GM12865 (cell line): ENCODE measurements around the gene DAPK2.

ENCODE experiments used
- DNase-seq: peaks from one replicate; pipeline ENCODE4 v3.0.0; 2010; ENCODE audit warnings: low read depth
- H3K4me3 ChIP-seq: 2 replicates; pipeline ENCODE4 v1.5.1; 2011; ENCODE audit warnings: mild to moderate bottlenecking, low read depth, low read length, control low read depth
- TF ChIP-seq, protein P1 (sequence below): IDR thresholded peaks from 2 replicates; pipeline ENCODE4 v1.5.1; 2011; ENCODE audit warnings: low read length, control low read depth, low read depth, inconsistent platforms; ENCODE audit not compliant: insufficient read depth; ENCODE audit errors: missing control alignments

Gene DAPK2

DNA sequence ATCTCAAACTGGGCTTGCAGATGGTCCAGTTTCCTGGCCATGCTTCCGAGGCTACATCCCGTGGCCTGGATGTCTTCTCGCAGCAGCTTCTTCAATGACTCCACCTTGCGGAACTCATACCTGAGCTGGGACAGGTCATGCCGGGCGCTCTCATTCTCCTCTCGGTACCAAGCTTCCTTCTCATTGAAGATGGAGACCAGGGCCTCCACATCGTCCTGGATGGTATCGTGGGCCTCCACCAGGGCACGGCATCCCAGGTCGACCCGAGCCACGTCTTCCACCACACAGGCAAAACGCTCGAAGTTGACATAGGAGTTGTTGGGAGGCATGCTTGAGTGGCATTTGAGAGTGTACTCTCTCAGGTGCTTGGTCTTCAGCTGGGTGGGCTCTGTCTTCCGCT, 123.4 kb downstream of the DAPK2 start:
- DNase-seq = no peak
- H3K4me3 ChIP-seq = no peak overlapping the region
- TF ChIP-seq, protein P1, sequence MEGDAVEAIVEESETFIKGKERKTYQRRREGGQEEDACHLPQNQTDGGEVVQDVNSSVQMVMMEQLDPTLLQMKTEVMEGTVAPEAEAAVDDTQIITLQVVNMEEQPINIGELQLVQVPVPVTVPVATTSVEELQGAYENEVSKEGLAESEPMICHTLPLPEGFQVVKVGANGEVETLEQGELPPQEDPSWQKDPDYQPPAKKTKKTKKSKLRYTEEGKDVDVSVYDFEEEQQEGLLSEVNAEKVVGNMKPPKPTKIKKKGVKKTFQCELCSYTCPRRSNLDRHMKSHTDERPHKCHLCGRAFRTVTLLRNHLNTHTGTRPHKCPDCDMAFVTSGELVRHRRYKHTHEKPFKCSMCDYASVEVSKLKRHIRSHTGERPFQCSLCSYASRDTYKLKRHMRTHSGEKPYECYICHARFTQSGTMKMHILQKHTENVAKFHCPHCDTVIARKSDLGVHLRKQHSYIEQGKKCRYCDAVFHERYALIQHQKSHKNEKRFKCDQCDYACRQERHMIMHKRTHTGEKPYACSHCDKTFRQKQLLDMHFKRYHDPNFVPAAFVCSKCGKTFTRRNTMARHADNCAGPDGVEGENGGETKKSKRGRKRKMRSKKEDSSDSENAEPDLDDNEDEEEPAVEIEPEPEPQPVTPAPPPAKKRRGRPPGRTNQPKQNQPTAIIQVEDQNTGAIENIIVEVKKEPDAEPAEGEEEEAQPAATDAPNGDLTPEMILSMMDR = no peak

DNA sequence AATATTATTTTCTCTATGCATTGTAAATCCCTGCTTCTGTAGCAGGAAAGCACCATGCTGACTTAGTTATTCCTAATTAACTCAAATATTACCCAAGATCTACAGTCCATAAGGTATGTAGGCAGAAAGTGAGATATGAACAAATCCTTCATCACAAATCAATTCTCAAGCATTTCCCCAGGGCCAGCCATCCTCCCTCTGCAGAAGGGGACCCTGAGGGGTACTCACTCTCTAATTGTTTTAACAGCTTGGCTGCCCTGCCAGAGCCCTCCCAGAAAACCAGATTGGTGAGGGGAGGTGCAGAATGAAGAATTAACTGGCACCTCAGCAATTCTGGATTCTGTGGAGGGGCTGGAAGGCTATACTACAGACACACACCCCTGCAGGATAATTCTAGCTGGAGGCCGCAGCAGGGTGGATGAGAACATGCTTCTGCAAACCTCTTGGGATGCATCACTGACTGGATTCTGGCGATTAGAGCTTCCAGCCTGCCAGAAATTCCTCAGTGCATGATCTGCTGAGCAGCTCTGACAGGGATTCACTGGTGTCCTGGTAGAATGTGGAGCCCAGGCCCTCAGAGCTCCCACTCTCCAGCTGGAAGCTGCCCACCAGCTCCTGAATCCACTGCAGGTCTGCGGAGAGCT, 123.9 kb downstream of the DAPK2 start:
- TF ChIP-seq, protein P1 = no peak
- DNase-seq = no peak
- no peak overlapping the region for H3K4me3 ChIP-seq

DNA sequence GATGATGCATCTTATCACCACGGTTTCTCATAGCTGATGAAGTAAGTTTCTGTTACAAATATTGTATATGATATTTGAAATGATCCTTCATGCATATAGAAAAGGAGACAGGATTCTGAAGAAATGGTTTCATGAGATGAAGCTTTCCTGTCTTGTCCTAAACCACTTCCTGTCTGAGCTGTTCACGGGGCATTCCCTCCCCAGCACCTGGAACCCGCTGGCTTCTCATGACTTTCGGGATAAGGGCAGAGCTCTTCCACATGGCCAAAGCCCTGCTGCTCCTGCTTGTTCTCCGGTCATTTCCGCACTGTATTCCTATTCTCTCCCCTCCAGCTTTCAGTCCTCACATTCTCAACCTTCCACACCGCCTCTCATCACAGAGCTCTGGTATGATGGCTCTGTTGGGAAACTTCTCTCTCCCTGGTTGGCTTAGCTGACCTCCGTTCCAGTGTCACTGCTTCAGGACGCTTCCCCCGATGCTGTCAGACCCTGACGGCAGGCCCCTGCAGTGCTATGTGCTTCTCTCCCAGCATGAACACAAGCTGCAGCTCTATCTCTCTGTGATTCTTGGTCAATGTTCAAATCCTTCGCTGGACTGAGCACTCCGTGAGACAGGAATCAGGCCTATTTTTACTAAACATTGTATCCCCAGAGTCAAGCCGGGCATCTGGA, 125.6 kb downstream of the DAPK2 start:
- TF ChIP-seq, protein P1 = no peak
- no peak for DNase-seq
- H3K4me3 ChIP-seq = no peak overlapping the region

DNA sequence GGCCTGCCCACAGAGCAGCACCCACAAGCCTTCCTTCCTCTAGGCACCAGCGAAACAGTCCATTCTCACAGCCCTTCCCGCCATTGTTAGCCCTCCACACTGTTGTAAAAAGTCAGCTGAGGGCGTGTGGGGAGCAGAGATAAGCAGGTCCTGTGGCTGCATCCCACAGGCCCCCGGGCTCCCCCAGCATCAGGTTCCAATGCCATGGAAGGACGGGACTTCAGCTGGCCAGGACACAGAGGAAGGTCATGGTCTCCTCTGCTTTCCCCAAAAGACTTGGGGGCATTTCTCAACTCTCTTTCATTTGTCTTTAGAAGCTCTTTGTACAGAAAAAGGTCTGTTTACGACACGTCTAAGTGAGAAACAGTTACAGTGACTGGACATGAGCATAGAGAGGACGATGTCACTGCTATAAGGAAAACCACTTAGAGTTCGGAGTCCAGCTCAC, 127.4 kb downstream of the DAPK2 start:
- DNase-seq = no peak
- TF ChIP-seq, protein P1 = no peak
- no peak overlapping the region for H3K4me3 ChIP-seq

DNA sequence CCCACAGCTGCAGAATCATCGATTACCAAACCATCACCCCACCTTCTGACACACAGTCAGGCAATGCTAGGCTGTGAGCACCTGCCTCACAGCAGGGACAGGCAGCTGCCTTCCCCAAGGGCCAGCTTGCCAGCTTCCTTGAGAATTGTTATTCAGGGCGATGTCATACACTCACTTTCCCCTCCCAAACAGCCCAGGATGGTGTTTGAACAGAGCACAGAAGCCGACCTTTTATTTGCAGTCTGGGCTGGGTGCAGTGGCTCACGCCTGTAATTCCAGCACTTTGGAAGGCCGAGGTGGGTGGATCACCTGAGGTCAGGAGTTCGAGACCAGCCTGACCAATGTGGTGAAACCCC, 128.0 kb downstream of the DAPK2 start:
- no peak for DNase-seq
- no peak overlapping the region for H3K4me3 ChIP-seq
- TF ChIP-seq, protein P1 = no peak

DNA sequence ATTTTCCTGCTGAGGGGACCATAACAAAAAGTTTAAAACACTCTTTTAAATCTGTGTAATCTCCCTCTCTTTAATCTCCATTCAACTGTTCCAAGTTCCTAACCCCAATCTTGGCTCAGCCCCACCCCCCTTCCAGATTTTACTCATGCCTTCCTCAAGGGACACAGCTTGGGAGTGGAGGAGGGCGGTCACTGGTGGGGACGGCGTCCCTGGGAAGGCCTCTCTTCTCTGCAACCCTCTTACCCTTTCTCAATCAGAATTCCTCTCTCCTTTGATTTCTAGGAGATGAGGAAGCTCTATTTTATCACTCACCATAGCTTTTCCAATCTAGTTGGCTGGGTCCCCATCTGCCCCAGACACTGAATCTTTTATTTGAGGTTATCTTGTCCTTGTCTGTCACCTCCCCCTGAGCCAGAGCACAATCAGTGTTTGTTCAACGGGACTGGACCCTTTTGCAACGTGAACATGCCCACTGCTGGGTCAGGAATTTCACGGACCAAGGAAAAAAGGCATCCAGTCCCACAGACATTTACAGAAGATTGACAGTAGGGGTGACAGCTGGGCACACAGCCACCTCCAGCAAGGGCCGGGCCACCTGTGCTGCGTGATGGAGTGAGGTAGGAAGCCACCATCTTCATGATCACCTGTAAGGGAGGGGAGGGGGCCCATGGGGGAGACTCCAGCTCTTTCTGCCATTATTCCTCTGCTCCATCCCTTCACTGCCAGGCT, 128.5 kb downstream of the DAPK2 start:
- no peak overlapping the region for H3K4me3 ChIP-seq
- TF ChIP-seq, protein P1 = no peak
- DNase-seq = no peak
